ENCODE results near the gene PAH. TPM values are rescaled to one million over a fixed set of nuclear protein-coding genes. Genes with fewer than 3 reads are reported as not detected.

The PAH gene
- total RNA-seq, 1 experiment from 2014 or later: not detected

GRCh38 chr12:102824218-102824835 is 92.7 kb downstream of the PAH start:
- DNase-seq (ENCODE audit: low spot score): peak; percentile 55
- no TSS peak for BruUV-seq (replicated peaks)
- no peaks in the 10 kb centered on the region for H3K36me3 ChIP-seq (ENCODE audit: insufficient read depth, low read length, poor library complexity, severe bottlenecking)
- H3K9me3 ChIP-seq (ENCODE audit: low read depth, low read length, poor library complexity, severe bottlenecking): no peaks in the 10 kb centered on the region
- no peak overlapping the region for H3K4me3 ChIP-seq (ENCODE audit: low read depth, low read length, poor library complexity, severe bottlenecking)
- intact Hi-C loops (cut with micrococcal nuclease; ENCODE audit: unreplicated experiment): no loop called here
- ChIA-PET POLR2A (ENCODE audit: low non-redundant PET) (no interaction called here), CTCF (no interaction called here)
- no peaks in the 10 kb centered on the region for H3K4me1 ChIP-seq (ENCODE audit: insufficient read depth, low read length, poor library complexity, severe bottlenecking)
- peaks cover 50% of the 10 kb centered on the region for H3K27me3 ChIP-seq (replicated peaks; ENCODE audit: insufficient read depth, low read depth, low read length, poor library complexity)
- TF ChIP-seq, protein P1, sequence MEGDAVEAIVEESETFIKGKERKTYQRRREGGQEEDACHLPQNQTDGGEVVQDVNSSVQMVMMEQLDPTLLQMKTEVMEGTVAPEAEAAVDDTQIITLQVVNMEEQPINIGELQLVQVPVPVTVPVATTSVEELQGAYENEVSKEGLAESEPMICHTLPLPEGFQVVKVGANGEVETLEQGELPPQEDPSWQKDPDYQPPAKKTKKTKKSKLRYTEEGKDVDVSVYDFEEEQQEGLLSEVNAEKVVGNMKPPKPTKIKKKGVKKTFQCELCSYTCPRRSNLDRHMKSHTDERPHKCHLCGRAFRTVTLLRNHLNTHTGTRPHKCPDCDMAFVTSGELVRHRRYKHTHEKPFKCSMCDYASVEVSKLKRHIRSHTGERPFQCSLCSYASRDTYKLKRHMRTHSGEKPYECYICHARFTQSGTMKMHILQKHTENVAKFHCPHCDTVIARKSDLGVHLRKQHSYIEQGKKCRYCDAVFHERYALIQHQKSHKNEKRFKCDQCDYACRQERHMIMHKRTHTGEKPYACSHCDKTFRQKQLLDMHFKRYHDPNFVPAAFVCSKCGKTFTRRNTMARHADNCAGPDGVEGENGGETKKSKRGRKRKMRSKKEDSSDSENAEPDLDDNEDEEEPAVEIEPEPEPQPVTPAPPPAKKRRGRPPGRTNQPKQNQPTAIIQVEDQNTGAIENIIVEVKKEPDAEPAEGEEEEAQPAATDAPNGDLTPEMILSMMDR (conservative IDR thresholded peaks at IDR 0.05; ENCODE audit: low read depth, low read length): no peak
- peak; percentile 34 for TF ChIP-seq EZH2 (IDR thresholded peaks at IDR 0.05; ENCODE audit: borderline replicate concordance, low read depth, low read length, poor library complexity, severe bottlenecking)
- no peak overlapping the region for H3K27ac ChIP-seq (ENCODE audit: low read depth, low read length, poor library complexity, severe bottlenecking)

- no peaks in the 10 kb centered on the region for H3K9me3 ChIP-seq (ENCODE audit: low read depth, low read length, poor library complexity, severe bottlenecking)
- no peak overlapping the region for H3K4me3 ChIP-seq (ENCODE audit: low read depth, low read length, poor library complexity, severe bottlenecking)
- TF ChIP-seq, protein P1 (conservative IDR thresholded peaks at IDR 0.05; ENCODE audit: low read depth, low read length): no peak
- TF ChIP-seq EZH2 (IDR thresholded peaks at IDR 0.05; ENCODE audit: borderline replicate concordance, low read depth, low read length, poor library complexity, severe bottlenecking): no peak
- BruUV-seq (replicated peaks): no TSS peak
- no peaks in the 10 kb centered on the region for H3K4me1 ChIP-seq (ENCODE audit: insufficient read depth, low read length, poor library complexity, severe bottlenecking)
- no peak overlapping the region for H3K27ac ChIP-seq (ENCODE audit: low read depth, low read length, poor library complexity, severe bottlenecking)
- no peaks in the 10 kb centered on the region for H3K36me3 ChIP-seq (ENCODE audit: insufficient read depth, low read length, poor library complexity, severe bottlenecking)
- intact Hi-C loops (cut with micrococcal nuclease; ENCODE audit: unreplicated experiment): no loop called here
- DNase-seq (ENCODE audit: low spot score): no peak
- POLR2A ChIA-PET (ENCODE audit: low non-redundant PET): no interaction called here
- CTCF ChIA-PET: no interaction called here
- H3K27me3 ChIP-seq (replicated peaks; ENCODE audit: insufficient read depth, low read depth, low read length, poor library complexity): peaks cover 48% of the 10 kb centered on the region
Measured at GRCh38 chr12:102821149-102821548, 95.9 kb downstream of the PAH start.

GRCh38 chr12:102816816-102817434 is 100.1 kb downstream of the PAH start:
- DNase-seq (ENCODE audit: low spot score): peak; percentile 69
- Histone ChIP-seq H3K36me3 (ENCODE audit: insufficient read depth, low read length, poor library complexity, severe bottlenecking) (no peaks in the 10 kb centered on the region), H3K27me3 (replicated peaks; ENCODE audit: insufficient read depth, low read depth, low read length, poor library complexity) (peaks cover 18% of the 10 kb centered on the region), H3K4me3 (ENCODE audit: low read depth, low read length, poor library complexity, severe bottlenecking) (no peak overlapping the region), H3K27ac (ENCODE audit: low read depth, low read length, poor library complexity, severe bottlenecking) (no peak overlapping the region), H3K9me3 (ENCODE audit: low read depth, low read length, poor library complexity, severe bottlenecking) (no peaks in the 10 kb centered on the region), H3K4me1 (ENCODE audit: insufficient read depth, low read length, poor library complexity, severe bottlenecking) (no peaks in the 10 kb centered on the region)
- no TSS peak for BruUV-seq (replicated peaks)
- ChIA-PET POLR2A (ENCODE audit: low non-redundant PET) (no interaction called here), CTCF (interaction anchor here (0.6 to 0.9 kb wide), 4 partner anchors 9 to 877 kb away, joined by 3 read pairs; no protein-coding TSS in a partner anchor)
- intact Hi-C loops (cut with micrococcal nuclease; ENCODE audit: unreplicated experiment): loop anchor here (10.0 kb wide), 2 partner anchors 722 to 1042 kb away; no protein-coding TSS in a partner anchor
- TF ChIP-seq EZH2 (IDR thresholded peaks at IDR 0.05; ENCODE audit: borderline replicate concordance, low read depth, low read length, poor library complexity, severe bottlenecking): no peak
- TF ChIP-seq, protein P1 (conservative IDR thresholded peaks at IDR 0.05; ENCODE audit: low read depth, low read length): peak; percentile 79
